Activated naive CD4-positive, alpha-beta T cell treated with Interleukin-2 at 50 U/mL for 16 hours (primary cell): ENCODE data around the gene CLEC16A.

Experiments
- DNase-seq: peaks from one replicate; pipeline ENCODE4 v3.0.0-alpha.2; 2020

Gene CLEC16A

GRCh38 chr16:11020388-11020787 is 76.0 kb downstream of the CLEC16A start:
- DNase-seq: no peak

GRCh38 chr16:11020792-11021551 is 76.6 kb downstream of the CLEC16A start:
- DNase-seq: no peak

GRCh38 chr16:11022002-11022401 is 77.6 kb downstream of the CLEC16A start:
- DNase-seq: no peak

GRCh38 chr16:11023262-11024039 is 79.1 kb downstream of the CLEC16A start:
- no peak for DNase-seq

- DNase-seq: no peak
Observed at GRCh38 chr16:11024333-11025053, 80.1 kb downstream of the CLEC16A start.

GRCh38 chr16:11025120-11025531 is 80.8 kb downstream of the CLEC16A start:
- DNase-seq: no peak

GRCh38 chr16:11029948-11030347 is 85.6 kb downstream of the CLEC16A start:
- no peak for DNase-seq

- DNase-seq: no peak
Observed at GRCh38 chr16:11030990-11031510, 86.7 kb downstream of the CLEC16A start.

- DNase-seq: no peak
Observed at GRCh38 chr16:11032000-11032921, 87.9 kb downstream of the CLEC16A start.

- no peak for DNase-seq
Observed at GRCh38 chr16:11032922-11033291, 88.5 kb downstream of the CLEC16A start.

GRCh38 chr16:11033629-11034420 is 89.5 kb downstream of the CLEC16A start:
- no peak for DNase-seq

- no peak for DNase-seq
Observed at GRCh38 chr16:11034481-11034931, 90.1 kb downstream of the CLEC16A start.

- no peak for DNase-seq
Observed at GRCh38 chr16:11035096-11035495, 90.7 kb downstream of the CLEC16A start.

- DNase-seq: no peak
Observed at GRCh38 chr16:11036040-11036439, 91.7 kb downstream of the CLEC16A start.

GRCh38 chr16:11036868-11037410 is 92.6 kb downstream of the CLEC16A start:
- no peak for DNase-seq

GRCh38 chr16:11038305-11038704 is 93.9 kb downstream of the CLEC16A start:
- DNase-seq: no peak

- DNase-seq: no peak
Observed at GRCh38 chr16:11038777-11039176, 94.4 kb downstream of the CLEC16A start.

GRCh38 chr16:11039726-11040125 is 95.4 kb downstream of the CLEC16A start:
- DNase-seq: no peak

- DNase-seq: no peak
Observed at GRCh38 chr16:11042191-11042590, 97.8 kb downstream of the CLEC16A start.

GRCh38 chr16:11045441-11045840 is 101.1 kb downstream of the CLEC16A start:
- DNase-seq: no peak

GRCh38 chr16:11045846-11046245 is 101.5 kb downstream of the CLEC16A start:
- no peak for DNase-seq
